ENCODE measurements around the gene ZNF580. TPM values are rescaled to one million over a fixed set of nuclear protein-coding genes. Genes with fewer than 3 reads are reported as not detected.

Gene ZNF580
- total and polyA plus RNA-seq, 2 of the 13 experiments (the other 11 are each of a cell fraction or from before 2014, with no cell fraction given), result 4.4 to 6.0 TPM

GRCh38 chr19:55599842-55600661 lies 40.8 kb upstream of the ZNF580 start, which contains the start of gene ZNF524 (continued):
- TF ChIP-seq ZNF512B (CRISPR knock-in tag; IDR thresholded peaks at IDR 0.05; ENCODE audit: borderline replicate concordance) (no peak), ZMYM3 (CRISPR knock-in tag; IDR thresholded peaks at IDR 0.05) (peak; percentile 58; the same call in 1 of the 2 replicates), TMF1 (CRISPR knock-in tag; IDR thresholded peaks at IDR 0.05; ENCODE audit: low read depth) (peak; percentile 75), LRRFIP1 (CRISPR knock-in tag; conservative IDR thresholded peaks at IDR 0.05) (no peak), ZNF496 (CRISPR knock-in tag; IDR thresholded peaks at IDR 0.05; ENCODE audit: insufficient replicate concordance) (no peak), HNRNPK (IDR thresholded peaks at IDR 0.05; ENCODE audit: low read depth, low read length, poor library complexity, severe bottlenecking) (peak; percentile 73), CHD4 (IDR thresholded peaks at IDR 0.05; ENCODE audit: borderline replicate concordance, low read length) (no peak), SMARCC2 (IDR thresholded peaks at IDR 0.05) (no peak), HNRNPUL1 (IDR thresholded peaks at IDR 0.05; ENCODE audit: low read depth, low read length) (no peak), CBX1 (IDR thresholded peaks at IDR 0.05; ENCODE audit: low read depth) (peak; percentile 60), KLF12 (CRISPR knock-in tag; IDR thresholded peaks at IDR 0.05; ENCODE audit: borderline replicate concordance) (peak; percentile 94; the same call in 1 of the 2 replicates), MZF1 (CRISPR knock-in tag; IDR thresholded peaks at IDR 0.05; ENCODE audit: borderline replicate concordance) (no peak), DRAP1 (CRISPR knock-in tag; IDR thresholded peaks at IDR 0.05) (peak; percentile 38; the same call in 1 of the 2 replicates), MYNN (CRISPR knock-in tag; IDR thresholded peaks at IDR 0.05; ENCODE audit: low read depth) (peak; percentile 49; the same call in 1 of the 2 replicates), ZSCAN20 (CRISPR knock-in tag; IDR thresholded peaks at IDR 0.05; ENCODE audit: borderline replicate concordance) (no peak; the same call in 1 of the 2 replicates), ZFP1 (CRISPR knock-in tag; IDR thresholded peaks at IDR 0.05) (no peak), ATF1 (CRISPR knock-in tag; IDR thresholded peaks at IDR 0.05) (0 out of 2 replicates have a peak, but pooled peaks have one; percentile 2), ZNF616 (CRISPR knock-in tag; IDR thresholded peaks at IDR 0.05; ENCODE audit: low read depth) (no peak), MTF1 (CRISPR knock-in tag; IDR thresholded peaks at IDR 0.05) (no peak), RBFOX2 (IDR thresholded peaks at IDR 0.05; ENCODE audit: low read depth, low read length) (peak; percentile 83), ZNF574 (CRISPR knock-in tag; IDR thresholded peaks at IDR 0.05) (peak; percentile 77; the same call in 1 of the 2 replicates)
